ENCODE results near the gene CTCF. TPM values are rescaled to one million over a fixed set of nuclear protein-coding genes. Genes with fewer than 3 reads are reported as not detected.

The CTCF gene
- total RNA-seq, 5 donors from 2014 or later (not counting 1 experiment from before 2014, with no cell fraction given) = 55.3 to 69.0 (median 64.0) TPM

GRCh38 chr16:67598527-67598926 is 36.2 kb downstream of the CTCF start:
- H3K36me3 Mint-ChIP-seq = peaks cover 4% of the 10 kb centered on the region
- ChIA-PET CTCF (no interaction called here), POLR2A (interaction anchor here in 1 of 2 donors (0.5 to 0.6 kb wide), 3 partner anchors 10 to 29 kb away, joined by 3 to 5 read pairs (median 4); no protein-coding TSS in a partner anchor)
- Histone ChIP-seq H3K9me3 (no peaks in the 10 kb centered on the region), H3K27me3 (replicated peaks in 1 of 2; ENCODE audit: control insufficient read depth in 2 of 2, extremely low read depth in 1 of 2, insufficient read depth in 2 of 2, low read length in 1 of 2) (no peaks in the 10 kb centered on the region), H3K4me1 (ENCODE audit: control insufficient read depth in 1 of 2, extremely low read depth in 1 of 2, insufficient read depth in 2 of 2, low read length in 2 of 2) (peaks cover 5 to 10% of the 10 kb centered on the region in 2 experiments), H3K36me3 (ENCODE audit: control insufficient read depth in 2 of 2, extremely low read depth in 1 of 2, insufficient read depth in 1 of 2, low read length in 1 of 2) (peaks cover 0 to 14% of the 10 kb centered on the region in 2 donors), H3K4me3 (ENCODE audit: control insufficient read depth in 1 of 2, extremely low read depth in 1 of 2, low read length in 1 of 2) (no peak overlapping the region), H3K27ac (ENCODE audit: low read length) (no peak overlapping the region)
- H3K9me3 Mint-ChIP-seq = no peaks in the 10 kb centered on the region
- no peak overlapping the region for H3K27ac Mint-ChIP-seq
- peaks cover 49 to 60% (median 57%) of the 10 kb centered on the region in 3 donors for H3K4me1 Mint-ChIP-seq
- WGBS (ENCODE audit: insufficient coverage) = 95% methylated on average over 3 of the region's 4 CpGs
- DNase-seq (no peak), ATAC-seq (replicated peaks in 1 of 4) (no peak)
- H3K27me3 Mint-ChIP-seq = no peaks in the 10 kb centered on the region
- no peak overlapping the region for H3K4me3 Mint-ChIP-seq

- ATAC-seq (replicated peaks in 1 of 4) = no peak
- POLR2A ChIA-PET = no interaction called here
- no peaks in the 10 kb centered on the region for H3K9me3 ChIP-seq
- no peaks in the 10 kb centered on the region for H3K9me3 Mint-ChIP-seq
- H3K27ac Mint-ChIP-seq = peak overlapping the region; percentile 1 to 39
- no peak overlapping the region for H3K27ac ChIP-seq (ENCODE audit: low read length)
- H3K36me3 Mint-ChIP-seq = no peaks in the 10 kb centered on the region
- H3K27me3 ChIP-seq (replicated peaks in 1 of 2; ENCODE audit: control insufficient read depth in 2 of 2, extremely low read depth in 1 of 2, insufficient read depth in 2 of 2, low read length in 1 of 2) = no peaks in the 10 kb centered on the region
- peaks cover 2 to 7% of the 10 kb centered on the region in 2 experiments for H3K4me1 ChIP-seq (ENCODE audit: control insufficient read depth in 1 of 2, extremely low read depth in 1 of 2, insufficient read depth in 2 of 2, low read length in 2 of 2)
- CTCF ChIA-PET = interaction anchor here in 1 of 2 donors (1.6 kb wide), 1 partner anchor 85 kb away, joined by 3 read pairs; no protein-coding TSS in a partner anchor
- H3K4me3 Mint-ChIP-seq = no peak overlapping the region
- H3K36me3 ChIP-seq (ENCODE audit: control insufficient read depth in 2 of 2, extremely low read depth in 1 of 2, insufficient read depth in 1 of 2, low read length in 1 of 2) = peaks cover 0 to 3% of the 10 kb centered on the region in 2 donors
- peaks cover 20 to 34% (median 25%) of the 10 kb centered on the region in 3 donors for H3K4me1 Mint-ChIP-seq
- no peaks in the 10 kb centered on the region for H3K27me3 Mint-ChIP-seq
- no peak for DNase-seq
- H3K4me3 ChIP-seq (ENCODE audit: control insufficient read depth in 1 of 2, extremely low read depth in 1 of 2, low read length in 1 of 2) = no peak overlapping the region
- WGBS (ENCODE audit: insufficient coverage) = 95% methylated on average over 2 of the region's 3 CpGs
These were observed 43.3 kb downstream of the CTCF start for GRCh38 chr16:67605641-67606040.

GRCh38 chr16:67606632-67607031 is 44.3 kb downstream of the CTCF start:
- Mint-ChIP-seq H3K36me3 (peaks cover 9% of the 10 kb centered on the region), H3K27ac (peak overlapping the region in 1 of 2 donors; percentile 9), H3K27me3 (no peaks in the 10 kb centered on the region), H3K4me1 (peaks cover 13 to 27% (median 20%) of the 10 kb centered on the region in 3 donors), H3K4me3 (no peak overlapping the region), H3K9me3 (no peaks in the 10 kb centered on the region)
- Histone ChIP-seq H3K4me3 (ENCODE audit: control insufficient read depth in 1 of 2, extremely low read depth in 1 of 2, low read length in 1 of 2) (no peak overlapping the region), H3K27me3 (replicated peaks in 1 of 2; ENCODE audit: control insufficient read depth in 2 of 2, extremely low read depth in 1 of 2, insufficient read depth in 2 of 2, low read length in 1 of 2) (no peaks in the 10 kb centered on the region), H3K9me3 (no peaks in the 10 kb centered on the region), H3K4me1 (ENCODE audit: control insufficient read depth in 1 of 2, extremely low read depth in 1 of 2, insufficient read depth in 2 of 2, low read length in 2 of 2) (peaks cover 0 to 3% of the 10 kb centered on the region in 2 experiments), H3K36me3 (ENCODE audit: control insufficient read depth in 2 of 2, extremely low read depth in 1 of 2, insufficient read depth in 1 of 2, low read length in 1 of 2) (peaks cover 0 to 13% of the 10 kb centered on the region in 2 donors), H3K27ac (ENCODE audit: low read length) (no peak overlapping the region)
- POLR2A ChIA-PET = no interaction called here
- WGBS (ENCODE audit: insufficient coverage) = no CpG with 5 or more reads among the region's 6 CpGs
- CTCF ChIA-PET = interaction anchor here in 1 of 2 donors (0.6 to 1.0 kb wide), 2 partner anchors 9 to 32 kb away, joined by 3 read pairs; no protein-coding TSS in a partner anchor
- DNase-seq (no peak), ATAC-seq (replicated peaks in 1 of 4) (no peak)

GRCh38 chr16:67608364-67608763 is 46.0 kb downstream of the CTCF start:
- Mint-ChIP-seq H3K4me3 (no peak overlapping the region), H3K27ac (no peak overlapping the region), H3K4me1 (peaks cover 13 to 22% (median 18%) of the 10 kb centered on the region in 3 donors), H3K27me3 (no peaks in the 10 kb centered on the region), H3K36me3 (peaks cover 12% of the 10 kb centered on the region), H3K9me3 (no peaks in the 10 kb centered on the region)
- Histone ChIP-seq H3K4me3 (ENCODE audit: control insufficient read depth in 1 of 2, extremely low read depth in 1 of 2, low read length in 1 of 2) (no peak overlapping the region), H3K4me1 (ENCODE audit: control insufficient read depth in 1 of 2, extremely low read depth in 1 of 2, insufficient read depth in 2 of 2, low read length in 2 of 2) (peaks cover 0 to 3% of the 10 kb centered on the region in 2 experiments), H3K9me3 (no peaks in the 10 kb centered on the region), H3K27me3 (replicated peaks in 1 of 2; ENCODE audit: control insufficient read depth in 2 of 2, extremely low read depth in 1 of 2, insufficient read depth in 2 of 2, low read length in 1 of 2) (no peaks in the 10 kb centered on the region), H3K36me3 (ENCODE audit: control insufficient read depth in 2 of 2, extremely low read depth in 1 of 2, insufficient read depth in 1 of 2, low read length in 1 of 2) (peaks cover 3 to 22% of the 10 kb centered on the region in 2 donors), H3K27ac (ENCODE audit: low read length) (no peak overlapping the region)
- CTCF ChIA-PET = no interaction called here
- no CpG with 5 or more reads among the region's 3 CpGs for WGBS (ENCODE audit: insufficient coverage)
- POLR2A ChIA-PET = interaction anchor here in 1 of 2 donors (0.7 kb wide), 1 partner anchor 10 kb away, joined by 4 read pairs; no protein-coding TSS in a partner anchor
- DNase-seq (no peak), ATAC-seq (replicated peaks in 1 of 4) (no peak)

- Mint-ChIP-seq H3K4me3 (no peak overlapping the region), H3K27me3 (no peaks in the 10 kb centered on the region), H3K4me1 (peaks cover 0 to 3% (median 0%) of the 10 kb centered on the region in 3 donors), H3K36me3 (peaks cover 33% of the 10 kb centered on the region), H3K9me3 (no peaks in the 10 kb centered on the region), H3K27ac (no peak overlapping the region)
- Histone ChIP-seq H3K4me1 (ENCODE audit: control insufficient read depth in 1 of 2, extremely low read depth in 1 of 2, insufficient read depth in 2 of 2, low read length in 2 of 2) (no peaks in the 10 kb centered on the region), H3K27ac (ENCODE audit: low read length) (no peak overlapping the region), H3K9me3 (no peaks in the 10 kb centered on the region), H3K36me3 (ENCODE audit: control insufficient read depth in 2 of 2, extremely low read depth in 1 of 2, insufficient read depth in 1 of 2, low read length in 1 of 2) (peaks cover 13 to 56% of the 10 kb centered on the region in 2 donors), H3K27me3 (replicated peaks in 1 of 2; ENCODE audit: control insufficient read depth in 2 of 2, extremely low read depth in 1 of 2, insufficient read depth in 2 of 2, low read length in 1 of 2) (no peaks in the 10 kb centered on the region), H3K4me3 (ENCODE audit: control insufficient read depth in 1 of 2, extremely low read depth in 1 of 2, low read length in 1 of 2) (no peak overlapping the region)
- ATAC-seq (replicated peaks in 1 of 4) (no peak), DNase-seq (peak in 3 of 35 experiments; percentile 2 to 11 (median 3))
- ChIA-PET CTCF (interaction anchor here in 1 of 2 donors (0.6 to 1.2 kb wide), 2 partner anchors 28 to 67 kb away, joined by 3 read pairs; no protein-coding TSS in a partner anchor), POLR2A (no interaction called here)
- 87% methylated on average over 6 of the region's 10 CpGs for WGBS (ENCODE audit: insufficient coverage)
These were observed 51.5 kb downstream of the CTCF start for GRCh38 chr16:67613808-67614207.

- no peaks in the 10 kb centered on the region for H3K27me3 ChIP-seq (replicated peaks in 1 of 2; ENCODE audit: control insufficient read depth in 2 of 2, extremely low read depth in 1 of 2, insufficient read depth in 2 of 2, low read length in 1 of 2)
- H3K27ac Mint-ChIP-seq = no peak overlapping the region
- ATAC-seq (replicated peaks in 1 of 4) = no peak
These were observed 65.9 kb downstream of the CTCF start for GRCh38 chr16:67628216-67628615.

More at GRCh38 chr16:67628216-67628615, 65.9 kb downstream of the CTCF start:
- Histone ChIP-seq H3K9me3 (no peaks in the 10 kb centered on the region), H3K36me3 (ENCODE audit: control insufficient read depth in 2 of 2, extremely low read depth in 1 of 2, insufficient read depth in 1 of 2, low read length in 1 of 2) (peaks cover 9 to 86% of the 10 kb centered on the region in 2 donors), H3K4me1 (ENCODE audit: control insufficient read depth in 1 of 2, extremely low read depth in 1 of 2, insufficient read depth in 2 of 2, low read length in 2 of 2) (no peaks in the 10 kb centered on the region), H3K27ac (ENCODE audit: low read length) (no peak overlapping the region), H3K4me3 (ENCODE audit: control insufficient read depth in 1 of 2, extremely low read depth in 1 of 2, low read length in 1 of 2) (no peak overlapping the region)
- ChIA-PET CTCF (interaction anchor here (0.6 to 0.7 kb wide), 3 partner anchors 36 to 350 kb away, joined by 4 to 7 read pairs (median 6); no protein-coding TSS in a partner anchor), POLR2A (no interaction called here)
- no peak for DNase-seq
- Mint-ChIP-seq H3K9me3 (no peaks in the 10 kb centered on the region), H3K4me1 (no peaks in the 10 kb centered on the region), H3K4me3 (no peak overlapping the region), H3K36me3 (peaks cover 50% of the 10 kb centered on the region), H3K27me3 (no peaks in the 10 kb centered on the region)
- 97% methylated on average over 14 of the region's 14 CpGs for WGBS (ENCODE audit: insufficient coverage)

Measured in T-cell (primary cell).